GM18907 (cell line): ENCODE results near the gene WDR81.

ENCODE experiments used
- ATAC-seq: cut with Tn5 transposase; IDR thresholded peaks from one replicate; pipeline ENCODE4 v1.9.1; 2021; ENCODE audit warnings: mild to moderate bottlenecking, moderate library complexity; ENCODE audit not compliant: unreplicated experiment

WDR81 gene

GRCh38 chr17:1776857-1777256, 52.4 kb downstream of the WDR81 start:
- no peak for ATAC-seq

DNA sequence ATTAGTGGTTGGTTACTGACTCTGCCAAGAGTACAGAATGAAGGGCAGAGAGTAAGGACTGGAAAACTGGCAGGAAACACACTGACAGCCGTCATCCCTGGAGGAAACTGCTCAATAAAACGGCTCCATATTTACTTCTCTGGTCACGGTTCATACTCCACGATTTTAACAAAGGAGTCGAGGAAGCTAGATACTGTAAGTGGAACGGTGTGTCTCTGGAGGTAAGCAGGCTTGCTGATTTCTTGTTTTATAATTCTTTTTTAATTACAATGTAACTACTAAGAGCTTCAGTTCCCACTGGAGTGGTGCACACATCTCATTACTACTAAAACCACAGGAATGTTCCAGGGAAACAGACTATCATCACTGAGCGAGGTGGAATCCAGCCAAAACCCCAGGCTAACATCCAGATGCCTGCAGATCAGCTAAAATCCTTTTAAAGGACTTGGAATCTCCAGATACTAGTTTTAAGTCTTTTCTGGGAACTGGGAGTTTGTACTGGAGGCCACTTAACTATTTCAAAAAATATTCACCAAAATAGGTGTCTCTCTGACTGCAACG, 55.1 kb downstream of the WDR81 start:
- ATAC-seq: no peak

GRCh38 chr17:1782171-1782567, 57.7 kb downstream of the WDR81 start:
- no peak for ATAC-seq

GRCh38 chr17:1783271-1783670, 58.8 kb downstream of the WDR81 start:
- no peak for ATAC-seq

GRCh38 chr17:1783834-1784611, 59.5 kb downstream of the WDR81 start:
- no peak for ATAC-seq

DNA sequence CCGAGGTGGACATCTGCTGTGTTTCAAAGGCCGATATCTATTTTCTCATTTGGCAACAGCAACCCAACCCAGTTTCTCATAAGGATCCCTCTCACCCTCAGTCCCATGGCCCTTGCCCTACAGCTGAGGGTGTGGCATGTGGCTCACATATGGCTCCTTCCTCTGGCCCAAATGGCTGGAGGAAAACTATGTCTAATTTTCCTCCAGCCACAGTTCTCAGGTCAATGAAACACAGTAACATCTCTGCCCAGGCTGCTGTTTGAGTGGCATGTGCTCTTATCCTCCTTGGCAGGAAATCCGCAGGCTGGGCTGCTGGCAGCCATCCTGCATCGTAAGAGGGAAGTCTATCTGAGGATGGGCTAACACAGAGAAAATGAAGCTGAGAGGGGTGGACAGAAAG, 61.4 kb downstream of the WDR81 start:
- ATAC-seq: no peak

DNA sequence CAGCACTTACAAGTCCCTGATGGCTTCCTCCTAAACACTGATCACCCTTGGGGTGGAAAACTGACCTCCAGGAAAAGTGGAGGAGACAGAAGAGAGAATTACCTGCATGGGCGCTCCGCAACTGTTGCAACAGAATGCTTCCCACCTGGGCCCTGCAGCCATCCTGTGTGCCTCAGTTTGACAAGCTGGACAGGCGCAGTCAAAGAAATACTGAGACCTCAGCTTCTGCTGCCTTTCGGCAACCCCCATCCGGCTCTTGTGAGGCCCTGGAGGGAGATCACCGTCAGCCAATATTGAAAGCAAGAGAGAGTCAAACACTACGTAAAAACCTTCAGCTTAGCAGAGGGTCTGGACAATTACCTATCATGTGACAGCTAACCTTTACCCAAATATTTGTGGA, 62.2 kb downstream of the WDR81 start:
- no peak for ATAC-seq

- ATAC-seq: no peak
These were observed 62.9 kb downstream of the WDR81 start for GRCh38 chr17:1787301-1787902.
